ENCODE measurements around the gene FMNL1.
A peak's percentile ranks its signal among the peaks of the same experiment; 100 is the strongest.

FMNL1 gene

DNA sequence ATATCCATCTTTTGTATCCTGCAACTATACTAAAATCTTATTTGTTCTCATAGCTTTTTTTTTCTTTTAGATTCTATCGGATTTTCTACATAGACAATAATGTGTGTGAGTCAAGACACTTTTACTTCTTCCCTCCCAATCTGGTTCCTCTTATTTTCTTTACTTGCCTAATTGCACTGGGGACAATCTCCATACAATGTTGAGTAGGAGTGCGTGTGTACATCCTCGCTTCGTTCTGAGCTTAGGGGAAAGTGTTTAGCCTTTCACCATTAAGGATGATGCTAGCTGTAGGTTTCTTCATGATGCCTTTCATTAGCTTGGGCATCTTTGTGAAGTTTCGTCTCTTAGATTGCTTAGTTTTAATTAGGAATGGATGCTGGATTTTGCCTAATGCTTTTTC lies 37.3 kb downstream of the FMNL1 start:
- no peak for DNase-seq (ENCODE audit: low read depth)
- TF ChIP-seq, protein P1, sequence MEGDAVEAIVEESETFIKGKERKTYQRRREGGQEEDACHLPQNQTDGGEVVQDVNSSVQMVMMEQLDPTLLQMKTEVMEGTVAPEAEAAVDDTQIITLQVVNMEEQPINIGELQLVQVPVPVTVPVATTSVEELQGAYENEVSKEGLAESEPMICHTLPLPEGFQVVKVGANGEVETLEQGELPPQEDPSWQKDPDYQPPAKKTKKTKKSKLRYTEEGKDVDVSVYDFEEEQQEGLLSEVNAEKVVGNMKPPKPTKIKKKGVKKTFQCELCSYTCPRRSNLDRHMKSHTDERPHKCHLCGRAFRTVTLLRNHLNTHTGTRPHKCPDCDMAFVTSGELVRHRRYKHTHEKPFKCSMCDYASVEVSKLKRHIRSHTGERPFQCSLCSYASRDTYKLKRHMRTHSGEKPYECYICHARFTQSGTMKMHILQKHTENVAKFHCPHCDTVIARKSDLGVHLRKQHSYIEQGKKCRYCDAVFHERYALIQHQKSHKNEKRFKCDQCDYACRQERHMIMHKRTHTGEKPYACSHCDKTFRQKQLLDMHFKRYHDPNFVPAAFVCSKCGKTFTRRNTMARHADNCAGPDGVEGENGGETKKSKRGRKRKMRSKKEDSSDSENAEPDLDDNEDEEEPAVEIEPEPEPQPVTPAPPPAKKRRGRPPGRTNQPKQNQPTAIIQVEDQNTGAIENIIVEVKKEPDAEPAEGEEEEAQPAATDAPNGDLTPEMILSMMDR (IDR thresholded peaks at IDR 0.05; ENCODE audit: low read depth, low read length, missing control alignments): no peak

DNA sequence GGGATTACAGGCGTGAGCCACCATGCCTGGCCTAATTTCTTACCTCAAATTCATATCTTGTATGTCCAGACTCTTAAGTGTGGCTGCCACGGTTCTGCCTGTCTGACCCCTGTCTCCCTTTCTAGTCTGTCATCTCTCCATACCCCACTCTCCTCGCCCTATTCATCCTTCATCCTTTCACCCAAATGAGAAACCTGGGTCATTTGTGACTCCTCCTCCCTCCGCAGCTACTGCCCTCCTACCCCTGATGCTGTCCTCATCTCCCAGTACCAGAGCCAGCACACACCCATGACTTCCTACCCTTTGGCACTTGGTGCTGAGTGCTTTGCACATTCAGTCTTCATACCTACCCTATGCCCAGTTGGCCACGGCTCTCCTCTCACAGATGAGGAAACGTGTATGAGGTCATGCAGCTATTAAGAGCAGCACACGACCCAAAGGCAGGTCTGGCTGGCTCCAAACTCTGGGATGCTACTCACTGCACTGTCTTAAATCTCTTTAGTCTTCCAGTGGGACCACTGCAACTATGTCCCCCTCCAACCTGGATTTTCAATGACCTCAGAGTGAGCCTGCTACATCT lies 38.6 kb downstream of the FMNL1 start:
- no peak for DNase-seq (ENCODE audit: low read depth)
- no peak overlapping the region for H3K4me3 ChIP-seq (ENCODE audit: low read depth, low read length)
- TF ChIP-seq, protein P1 (IDR thresholded peaks at IDR 0.05; ENCODE audit: low read depth, low read length, missing control alignments): no peak

More for the DNA sequence above, 37.3 kb downstream of the FMNL1 start:
- no peak overlapping the region for H3K4me3 ChIP-seq (ENCODE audit: low read depth, low read length)

DNA sequence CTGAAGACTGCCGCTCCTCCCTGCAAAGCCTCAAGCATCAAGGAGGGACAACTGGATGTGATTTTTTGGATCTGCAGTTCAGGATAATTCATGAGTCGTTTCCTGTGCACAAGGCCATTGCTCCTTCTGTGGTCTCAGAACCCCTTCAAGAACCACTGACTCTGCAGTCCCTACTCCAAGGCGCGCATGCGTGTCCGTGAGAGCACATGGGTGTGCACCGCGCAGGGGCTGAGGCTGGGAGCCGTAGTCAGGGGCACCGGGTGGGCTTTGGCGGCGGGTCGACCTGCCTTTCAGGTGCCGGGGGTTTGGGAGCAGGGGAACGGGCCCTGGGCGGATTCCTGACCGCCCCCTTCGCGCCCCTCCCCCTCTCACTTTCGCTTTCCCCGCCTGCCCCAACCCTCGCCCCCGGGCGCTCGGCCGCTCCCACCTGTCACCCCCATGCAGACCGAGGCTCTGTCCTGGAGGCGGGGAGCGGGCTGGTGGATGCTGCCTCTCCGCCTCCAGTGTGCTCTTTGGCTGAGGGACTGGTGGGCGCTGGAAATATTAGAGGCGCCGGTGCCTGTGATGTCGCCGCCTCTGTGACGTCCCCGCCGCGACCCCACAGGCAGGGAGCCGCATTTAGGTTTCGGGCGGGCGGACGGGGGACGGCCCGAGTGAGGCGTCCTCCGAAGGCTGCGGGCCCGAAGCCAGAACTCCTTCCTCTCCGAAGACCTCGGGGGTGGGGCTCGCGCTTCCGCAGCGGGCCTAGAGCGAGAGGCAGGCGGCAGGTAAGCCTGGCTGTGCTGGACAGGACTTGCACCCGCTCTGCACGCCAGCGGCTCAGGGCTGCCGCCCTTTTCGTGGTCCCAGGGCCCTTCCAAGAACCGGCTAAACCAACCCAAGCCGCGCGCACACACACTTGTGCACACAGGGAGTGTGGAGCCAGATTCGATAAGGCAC lies 40.2 kb downstream of the FMNL1 start, which contains the start of gene SPATA32:
TSS of gene SPATA32 (minus strand) at position 518 of the 939 bp plus-strand sequence. CDS start at position 440, 78 bp downstream.
- TF ChIP-seq, protein P1 (IDR thresholded peaks at IDR 0.05; ENCODE audit: low read depth, low read length, missing control alignments): no peak
- DNase-seq (ENCODE audit: low read depth): no peak
- peak within 1 kb of the TSS; percentile 48 for H3K4me3 ChIP-seq (ENCODE audit: low read depth, low read length)

DNA sequence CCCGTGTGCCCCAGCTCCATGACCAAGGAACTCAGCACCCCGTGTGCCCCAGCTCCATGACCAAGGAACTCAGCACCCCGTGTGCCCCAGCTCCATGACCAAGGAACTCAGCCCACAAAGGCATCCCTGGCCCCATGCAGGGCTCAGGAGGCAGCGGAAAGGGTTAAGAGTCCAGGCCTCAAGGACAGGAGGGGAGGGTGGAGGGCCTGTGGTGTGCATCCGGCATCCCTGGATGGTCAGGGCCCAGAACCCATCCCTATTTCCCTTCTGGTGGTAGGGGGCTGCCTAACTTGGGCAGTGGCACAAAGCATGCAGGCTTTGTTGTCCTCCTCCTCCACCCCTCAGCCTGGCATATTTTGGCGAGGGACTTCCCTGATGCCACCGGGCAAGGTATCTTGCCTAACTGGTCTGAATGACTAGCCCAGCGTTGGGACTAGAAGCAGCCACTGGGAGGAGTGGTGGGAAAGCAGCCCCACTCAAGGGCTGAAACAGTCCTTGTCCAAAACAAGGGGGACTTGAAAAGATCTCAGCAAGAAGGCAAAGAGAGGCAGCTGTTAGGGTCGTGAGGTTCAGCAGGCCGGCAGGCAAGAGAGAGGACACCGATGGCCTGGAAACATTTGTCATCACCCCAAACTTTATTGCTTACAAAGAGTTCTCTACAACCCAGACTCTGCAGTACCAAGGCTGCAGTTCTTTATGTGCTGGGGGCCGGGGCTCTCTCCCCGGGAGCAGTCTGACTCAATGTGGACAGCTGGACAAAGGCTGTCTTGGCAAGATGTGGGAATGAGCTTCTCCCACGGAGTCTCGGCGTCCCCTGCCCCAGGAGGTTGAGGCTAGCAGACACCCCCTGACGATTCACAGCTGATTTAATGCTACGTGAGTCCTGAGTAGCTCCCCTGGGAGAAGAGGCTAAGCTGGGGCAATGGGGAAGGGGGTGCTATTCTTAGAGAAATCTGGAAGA lies 41.1 kb downstream of the FMNL1 start:
- TF ChIP-seq, protein P1 (IDR thresholded peaks at IDR 0.05; ENCODE audit: low read depth, low read length, missing control alignments): no peak
- peak overlapping the region; percentile 48 for H3K4me3 ChIP-seq (ENCODE audit: low read depth, low read length)

DNA sequence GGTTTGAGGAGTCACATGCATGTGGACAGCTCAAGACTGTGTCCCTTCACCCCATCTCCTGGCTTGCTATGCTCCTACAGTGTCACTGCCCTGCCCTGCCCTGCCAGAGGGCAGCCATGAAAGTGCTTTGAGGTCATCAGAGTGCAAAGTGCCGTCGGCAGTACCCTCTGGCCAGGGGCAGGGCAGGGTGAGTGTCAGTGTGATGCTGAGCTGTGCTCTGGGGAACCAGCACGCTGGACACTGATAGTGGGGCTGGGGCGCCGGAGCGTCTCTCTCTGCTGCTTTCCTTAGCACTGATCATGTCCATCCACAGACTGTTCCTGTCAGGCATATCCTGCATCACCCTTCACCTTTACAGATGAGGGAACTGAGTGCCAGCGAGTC lies 41.8 kb downstream of the FMNL1 start:
- TF ChIP-seq, protein P1 (IDR thresholded peaks at IDR 0.05; ENCODE audit: low read depth, low read length, missing control alignments): no peak
- DNase-seq (ENCODE audit: low read depth): no peak
- no peak overlapping the region for H3K4me3 ChIP-seq (ENCODE audit: low read depth, low read length)

More for the DNA sequence above, 41.1 kb downstream of the FMNL1 start:
- DNase-seq (ENCODE audit: low read depth): no peak

DNA sequence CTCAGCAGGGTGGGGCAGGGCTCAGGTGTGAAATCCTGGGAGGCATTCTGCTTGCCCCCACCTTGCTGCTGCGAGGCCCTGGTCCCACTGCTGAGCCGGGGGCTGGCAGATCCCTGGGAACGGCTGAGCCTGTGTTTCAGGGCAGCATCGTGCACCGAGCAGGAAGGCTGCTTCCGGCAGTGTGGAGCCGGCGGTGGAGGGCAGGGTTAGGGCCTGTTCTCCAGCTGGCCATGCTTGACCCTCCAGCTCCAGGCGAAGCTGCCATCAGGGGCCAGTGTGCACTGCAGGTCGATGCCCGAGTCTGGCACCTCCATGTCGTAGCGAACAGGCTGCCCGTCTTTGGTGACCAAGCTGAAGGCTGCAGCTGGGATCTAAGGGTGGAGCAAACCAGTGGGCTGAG lies 42.7 kb downstream of the FMNL1 start:
- TF ChIP-seq, protein P1 (IDR thresholded peaks at IDR 0.05; ENCODE audit: low read depth, low read length, missing control alignments): no peak
- H3K4me3 ChIP-seq (ENCODE audit: low read depth, low read length): no peak overlapping the region
- no peak for DNase-seq (ENCODE audit: low read depth)

Data from GM12864 (cell line).